Immature natural killer cell (primary cell): ENCODE data around the gene VPS52. TPM values are rescaled to one million over a fixed set of nuclear protein-coding genes. Genes with fewer than 3 reads are reported as not detected.
A peak's percentile ranks its signal among the peaks of the same experiment; 100 is the strongest.

Source experiments
- DNase-seq, 3 donors: peaks; one replicate each; pipeline ENCODE4 v3.0.0; 2022; ENCODE audit warnings: mixed read lengths in 1 of 3
- H3K27ac Mint-ChIP-seq, 6 donors: one replicate each; pipeline ENCODE4 v1.8.0; 2020; ENCODE audit warnings: mixed read lengths in 6 of 6, mild to moderate bottlenecking in 5 of 6, inconsistent platforms in 4 of 6, moderate library complexity in 3 of 6
- H3K27me3 Mint-ChIP-seq, 3 donors: one replicate each; pipeline ENCODE4 v1.8.0; 2020 to 2021; ENCODE audit warnings: low read depth in 3 of 3, mild to moderate bottlenecking in 3 of 3, mixed read lengths in 3 of 3, moderate library complexity in 3 of 3, inconsistent platforms in 1 of 3
- H3K36me3 Mint-ChIP-seq, 3 donors: one replicate each; pipeline ENCODE4 v1.8.0; 2020; ENCODE audit warnings: mixed read lengths in 3 of 3, inconsistent platforms in 2 of 3, mild to moderate bottlenecking in 2 of 3
- H3K4me1 Mint-ChIP-seq, 2 donors: one replicate each; pipeline ENCODE4 v1.8.0; 2020; ENCODE audit warnings: inconsistent platforms in 2 of 2, mild to moderate bottlenecking in 2 of 2, mixed read lengths in 2 of 2, moderate library complexity in 1 of 2
- H3K4me3 Mint-ChIP-seq, 5 donors: one replicate each; pipeline ENCODE4 v1.8.0; 2020; ENCODE audit warnings: mild to moderate bottlenecking in 5 of 5, mixed read lengths in 5 of 5, inconsistent platforms in 3 of 5, moderate library complexity in 3 of 5
- H3K9me3 Mint-ChIP-seq, 6 donors: one replicate each; pipeline ENCODE4 v1.8.0; 2020; ENCODE audit warnings: mild to moderate bottlenecking in 6 of 6, mixed read lengths in 6 of 6, inconsistent platforms in 4 of 6, moderate library complexity in 3 of 6
- polyA plus RNA-seq, 3 donors: library from polyadenylated mRNA; unstranded; fragments of 300-500 nt; fragmentation: Illumina TruSeq; gene quantifications; one replicate each; pipeline ENCODE4 v1.2.3, GENCODE V29; 2021

VPS52 gene
- polyA plus RNA-seq, 3 donors from 2014 or later, result 11.6 to 26.8 (median 16.8) TPM

- Mint-ChIP-seq H3K27ac (peak overlapping the region; percentile 45 to 98 (median 80)), H3K4me3 (peak overlapping the region; percentile 69 to 100 (median 98)), H3K4me1 (peaks cover 33 to 45% of the 10 kb centered on the region in 2 donors), H3K27me3 (peaks cover 14 to 20% (median 17%) of the 10 kb centered on the region in 3 donors), H3K9me3 (no peaks in the 10 kb centered on the region), H3K36me3 (peaks cover 4 to 18% (median 7%) of the 10 kb centered on the region in 3 donors)
- no peak for DNase-seq
These were observed 25.8 kb upstream of the VPS52 start for GRCh38 chr6:33297406-33297955.

DNA sequence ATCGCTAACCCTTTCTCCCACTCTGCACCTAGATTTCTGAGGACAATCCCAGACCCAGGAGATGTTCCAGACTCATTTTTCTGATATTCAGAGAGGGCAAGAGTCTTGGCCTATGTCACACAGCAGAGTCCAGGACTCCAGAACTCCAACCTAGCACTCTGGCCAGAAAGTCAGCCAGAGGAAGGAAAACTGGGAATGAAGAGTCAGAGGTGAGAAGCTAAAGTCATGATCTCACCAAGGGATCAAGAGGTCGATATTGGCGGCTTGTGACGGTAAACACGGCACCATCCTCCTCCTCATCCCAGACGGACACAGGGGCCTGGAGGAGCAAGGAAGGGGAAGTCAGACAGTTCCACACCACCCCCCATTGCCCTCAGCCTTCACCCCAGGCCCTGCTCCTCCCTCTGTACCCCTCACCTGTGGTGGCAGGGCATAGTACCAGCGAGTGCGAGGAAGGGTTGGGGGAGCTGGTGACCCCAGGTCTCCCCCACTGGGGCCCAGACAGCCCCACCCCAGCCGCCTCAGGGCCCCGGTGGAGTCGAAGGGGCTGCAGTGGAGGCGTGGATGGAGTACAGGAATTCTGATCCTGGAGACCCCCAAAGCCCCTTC, 25.2 kb upstream of the VPS52 start:
- no peak for DNase-seq
- Mint-ChIP-seq H3K36me3 (peaks cover 4 to 21% (median 7%) of the 10 kb centered on the region in 3 donors), H3K27ac (peak overlapping the region; percentile 72 to 98 (median 88)), H3K9me3 (no peaks in the 10 kb centered on the region), H3K27me3 (peaks cover 14 to 20% (median 17%) of the 10 kb centered on the region in 3 donors), H3K4me3 (peak overlapping the region; percentile 69 to 100 (median 98)), H3K4me1 (peaks cover 33 to 45% of the 10 kb centered on the region in 2 donors)

- H3K27ac Mint-ChIP-seq, result peak overlapping the region in 5 of 6 donors; percentile 42 to 95 (median 77)
- DNase-seq, result no peak
- H3K9me3 Mint-ChIP-seq, result no peaks in the 10 kb centered on the region
- peaks cover 34 to 43% of the 10 kb centered on the region in 2 donors for H3K4me1 Mint-ChIP-seq
- H3K27me3 Mint-ChIP-seq, result peaks cover 14 to 18% (median 17%) of the 10 kb centered on the region in 3 donors
- peak overlapping the region in 4 of 5 donors; percentile 14 to 79 (median 76) for H3K4me3 Mint-ChIP-seq
- H3K36me3 Mint-ChIP-seq, result peaks cover 4 to 22% (median 4%) of the 10 kb centered on the region in 3 donors
These were observed 24.1 kb upstream of the VPS52 start for GRCh38 chr6:33295621-33296369.

DNA sequence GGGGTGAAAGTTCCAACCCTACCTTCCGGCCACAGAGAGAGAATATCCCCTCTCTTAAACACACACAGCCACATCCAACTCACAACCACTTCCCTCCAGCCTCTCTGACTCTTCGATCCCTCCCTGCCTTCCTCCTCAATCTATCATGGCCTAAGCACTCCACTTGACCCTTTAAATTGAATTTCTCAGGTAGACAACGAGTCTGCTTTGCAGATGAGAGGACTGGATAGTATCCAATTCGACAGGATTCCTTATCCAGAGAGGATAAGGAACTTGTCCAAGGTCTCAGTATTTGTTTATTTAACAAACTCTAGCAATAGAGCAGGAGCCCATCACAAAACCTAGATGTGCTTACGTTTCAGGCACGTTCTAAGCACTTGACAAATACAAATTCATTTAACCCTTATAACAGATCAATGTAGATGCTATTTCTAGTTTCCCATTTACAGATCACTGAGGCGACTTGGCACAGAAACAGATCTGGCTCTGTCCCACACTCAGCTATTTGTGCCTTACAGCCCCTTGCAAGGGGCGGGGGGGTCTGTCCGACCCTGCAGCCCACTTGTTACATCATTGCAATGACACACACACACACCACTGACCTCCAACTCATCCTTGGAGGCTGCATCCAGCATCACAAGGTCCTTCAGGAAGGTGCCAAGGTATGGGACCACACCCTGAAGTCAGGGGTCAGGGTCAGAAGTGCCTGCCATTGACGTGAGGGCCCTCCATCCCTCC, 22.6 kb upstream of the VPS52 start:
- peaks cover 4 to 22% (median 4%) of the 10 kb centered on the region in 3 donors for H3K36me3 Mint-ChIP-seq
- DNase-seq, result no peak
- H3K4me1 Mint-ChIP-seq, result peaks cover 36 to 44% of the 10 kb centered on the region in 2 donors
- H3K4me3 Mint-ChIP-seq, result no peak overlapping the region
- peak overlapping the region in 2 of 6 donors; percentile 22 to 71 for H3K27ac Mint-ChIP-seq
- H3K27me3 Mint-ChIP-seq, result peaks cover 7 to 14% (median 7%) of the 10 kb centered on the region in 3 donors
- H3K9me3 Mint-ChIP-seq, result no peaks in the 10 kb centered on the region

DNA sequence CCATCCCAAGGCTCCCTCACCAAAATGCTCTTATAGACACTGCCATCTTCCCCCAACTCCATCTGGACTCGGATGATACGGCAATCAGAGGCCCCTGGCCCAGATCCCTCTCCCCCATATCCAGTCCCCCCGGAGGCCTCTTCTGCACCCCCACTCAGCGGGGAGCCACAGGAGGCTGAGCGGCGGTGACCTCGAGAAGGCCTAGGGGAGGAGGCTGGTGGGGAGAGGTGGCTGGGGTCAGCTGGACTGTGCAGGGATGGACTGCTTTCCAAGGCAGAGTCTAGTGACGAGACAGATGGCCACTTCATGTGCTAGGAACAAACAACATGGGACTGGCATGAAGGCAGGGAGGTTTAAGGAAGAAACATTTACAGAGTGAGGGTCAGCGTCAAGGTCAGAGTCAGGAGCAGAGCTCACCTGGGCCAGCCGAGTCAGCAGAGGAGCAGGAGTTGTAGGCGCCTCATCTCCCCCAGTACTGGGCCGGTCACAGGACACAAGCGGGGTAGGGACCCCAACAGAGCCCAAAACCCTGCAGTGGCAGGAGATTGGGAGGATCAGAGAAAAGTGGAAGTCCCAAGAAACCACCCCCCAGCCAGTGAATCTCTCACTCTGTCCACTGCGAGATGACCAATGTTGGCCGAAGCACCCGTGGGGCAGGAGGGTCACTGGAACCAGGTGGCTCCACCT, 21.5 kb upstream of the VPS52 start:
- Mint-ChIP-seq H3K4me1 (peaks cover 47 to 53% of the 10 kb centered on the region in 2 donors), H3K27ac (no peak overlapping the region), H3K4me3 (no peak overlapping the region)

DNA sequence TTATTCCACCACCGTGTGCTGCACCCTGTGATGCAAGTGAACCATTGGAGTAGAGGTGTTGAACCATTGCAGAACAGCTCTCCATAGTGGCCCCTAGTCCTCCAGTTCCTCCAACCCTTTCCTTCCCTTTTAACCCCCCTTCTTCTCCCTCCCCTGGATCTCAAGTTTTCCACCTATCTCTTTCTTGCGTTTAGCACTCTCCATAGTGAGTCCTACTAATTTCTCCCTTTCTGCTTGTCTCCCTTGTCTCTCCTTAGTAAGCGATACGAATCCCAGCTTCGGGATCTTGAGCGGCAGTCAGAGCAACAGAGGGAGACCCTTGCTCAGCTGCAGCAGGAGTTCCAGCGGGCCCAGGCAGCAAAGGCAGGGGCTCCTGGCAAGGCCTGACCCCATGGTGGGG, 18.8 kb upstream of the VPS52 start:
- Mint-ChIP-seq H3K9me3 (no peaks in the 10 kb centered on the region), H3K36me3 (peaks cover 8 to 38% (median 13%) of the 10 kb centered on the region in 3 donors), H3K27ac (peak overlapping the region in 5 of 6 donors; percentile 51 to 97 (median 87)), H3K4me3 (peak overlapping the region; percentile 97 to 99 (median 98)), H3K27me3 (peaks cover 0 to 5% (median 2%) of the 10 kb centered on the region in 3 donors), H3K4me1 (peaks cover 49 to 50% of the 10 kb centered on the region in 2 donors)
- DNase-seq, result no peak

More for the DNA sequence above, 21.5 kb upstream of the VPS52 start:
- H3K36me3 Mint-ChIP-seq, result peaks cover 8 to 25% (median 8%) of the 10 kb centered on the region in 3 donors
- no peak for DNase-seq
- no peaks in the 10 kb centered on the region for H3K9me3 Mint-ChIP-seq
- peaks cover 2 to 8% (median 2%) of the 10 kb centered on the region in 3 donors for H3K27me3 Mint-ChIP-seq

- H3K36me3 Mint-ChIP-seq, result peaks cover 8 to 38% (median 13%) of the 10 kb centered on the region in 3 donors
- peaks cover 49 to 50% of the 10 kb centered on the region in 2 donors for H3K4me1 Mint-ChIP-seq
- H3K4me3 Mint-ChIP-seq, result peak overlapping the region; percentile 97 to 99 (median 98)
These were observed 18.2 kb upstream of the VPS52 start for GRCh38 chr6:33289784-33290315.

DNA sequence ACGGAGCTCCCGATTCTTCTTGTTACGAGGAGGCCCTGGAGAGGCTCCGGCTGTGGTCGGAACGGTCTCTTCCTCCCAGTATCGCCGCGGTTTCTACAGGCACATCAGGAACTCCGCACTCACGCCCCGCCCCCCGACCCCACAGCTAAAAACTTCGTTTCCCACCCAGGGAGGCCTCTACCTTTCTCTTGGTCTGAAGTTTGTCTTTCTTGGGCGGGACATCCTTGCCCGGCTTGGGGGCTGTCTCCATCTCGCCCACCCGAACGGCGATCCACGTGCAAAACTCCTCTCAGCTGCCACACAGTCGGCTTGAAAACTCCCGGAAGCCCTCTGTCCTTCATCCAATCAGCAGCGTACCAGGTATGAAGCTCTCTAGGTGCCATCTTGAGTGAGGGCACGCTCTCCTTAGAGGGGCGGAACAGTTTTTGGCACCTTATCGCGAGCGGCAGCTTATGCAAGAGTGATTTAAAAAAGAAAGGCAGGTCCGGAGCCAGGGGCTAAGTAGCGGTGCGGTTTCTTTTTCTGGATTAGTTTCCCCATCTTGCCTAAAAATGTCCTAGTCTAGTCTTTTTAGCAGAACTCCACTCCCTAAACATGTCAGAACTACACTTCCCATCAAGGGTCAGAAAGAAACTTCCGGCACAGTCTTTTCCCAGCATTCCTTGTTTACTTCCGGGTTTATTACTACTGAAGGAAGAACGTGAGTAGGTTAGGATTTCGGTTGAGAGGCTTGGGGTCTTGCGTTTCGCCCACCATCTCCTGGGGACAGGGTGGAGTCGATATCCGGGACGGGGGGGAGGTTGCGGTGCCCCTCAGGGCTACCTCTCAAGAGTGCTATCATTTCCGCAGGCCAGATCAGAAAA, 17.5 kb upstream of the VPS52 start, which contains the start of the genes PFDN6 and WDR46:
Gene PFDN6 (plus strand): TSS at position 681 of the 863 bp plus-strand sequence. CDS start 256 bp downstream, outside the sequence.
Gene WDR46 (minus strand): TSS at position 319 of the 863 bp plus-strand sequence. CDS start 69 bp downstream, at position 250.
- peaks cover 0 to 5% (median 2%) of the 10 kb centered on the region in 3 donors for H3K27me3 Mint-ChIP-seq

More at GRCh38 chr6:33289784-33290315, 18.2 kb upstream of the VPS52 start:
- no peak for DNase-seq
- no peaks in the 10 kb centered on the region for H3K9me3 Mint-ChIP-seq
- peaks cover 0 to 5% (median 2%) of the 10 kb centered on the region in 3 donors for H3K27me3 Mint-ChIP-seq
- peak overlapping the region; percentile 87 to 97 (median 94) for H3K27ac Mint-ChIP-seq

GRCh38 chr6:33288141-33288920, 16.7 kb upstream of the VPS52 start:
- Mint-ChIP-seq H3K27me3 (peaks cover 0 to 5% (median 2%) of the 10 kb centered on the region in 3 donors), H3K36me3 (peaks cover 7 to 37% (median 9%) of the 10 kb centered on the region in 3 donors), H3K9me3 (no peaks in the 10 kb centered on the region), H3K27ac (peak overlapping the region; percentile 87 to 97 (median 94)), H3K4me3 (peak overlapping the region; percentile 97 to 99 (median 98)), H3K4me1 (peaks cover 50% of the 10 kb centered on the region in 2 donors)
- no peak for DNase-seq

More for the DNA sequence above, 17.5 kb upstream of the VPS52 start, which contains the start of the genes PFDN6 and WDR46:
- Mint-ChIP-seq H3K4me3 (peak within 1 kb of the TSS; percentile 97 to 99 (median 98)), H3K27ac (peak within 1 kb of the TSS; percentile 87 to 97 (median 94)), H3K4me1 (peaks cover 50% of the 10 kb centered on the region in 2 donors), H3K9me3 (no peaks in the 10 kb centered on the region), H3K36me3 (peaks cover 8 to 40% (median 12%) of the 10 kb centered on the region in 3 donors)
- DNase-seq, result peak; percentile 86 to 87 (median 86)

- H3K36me3 Mint-ChIP-seq, result peaks cover 4 to 33% (median 9%) of the 10 kb centered on the region in 3 donors
These were observed 15.6 kb upstream of the VPS52 start for GRCh38 chr6:33286946-33287914.

More at GRCh38 chr6:33286946-33287914, 15.6 kb upstream of the VPS52 start:
- Mint-ChIP-seq H3K27me3 (peaks cover 0 to 5% (median 2%) of the 10 kb centered on the region in 3 donors), H3K4me1 (peaks cover 50% of the 10 kb centered on the region in 2 donors), H3K9me3 (no peaks in the 10 kb centered on the region), H3K27ac (peak overlapping the region in 3 of 6 donors; percentile 3 to 74 (median 53)), H3K4me3 (peak overlapping the region; percentile 50 to 99 (median 98))
- no peak for DNase-seq
